Fibroblast of lung (primary cell): Measurements from ENCODE around the gene PTCSC3.
A peak's percentile ranks its signal among the peaks of the same experiment; 100 is the strongest.

Source experiments
- CTCF ChIP-seq, 2 donors: IDR thresholded peaks in 1 of 2; conservative IDR thresholded peaks in 1 of 2; 1 replicate in 1 of 2; 2 replicates in 1 of 2; pipeline ENCODE4 v1.5.1; 2011 to 2012; ENCODE audit warnings: low read length in 2 of 2, control low read depth in 1 of 2, inconsistent platforms in 1 of 2, low read depth in 1 of 2, mild to moderate bottlenecking in 1 of 2
- EZH2 ChIP-seq: IDR thresholded peaks from 2 replicates; pipeline ENCODE4 v1.5.1; 2012; ENCODE audit warnings: low read length, control low read depth, mild to moderate bottlenecking; ENCODE audit errors: missing control alignments

GRCh38 chr14:36207500-36207899, 31.0 kb upstream of the PTCSC3 start:
- peak; percentile 32 to 36 for TF ChIP-seq CTCF (conservative IDR thresholded peaks at IDR 0.05 in 1 of 2, IDR thresholded peaks at IDR 0.05 in 1 of 2; ENCODE audit: low read depth in 1 of 2, low read length in 2 of 2)
- TF ChIP-seq EZH2: no peak
